DOHH2 (cell line): ENCODE measurements around the gene CEP63.

Experiments
- H3F3A ChIP-seq: fragments of 200-600 bp; sonication (generic), shearing (Covaris generic); 2 replicates; pipeline ENCODE4 v1.6.0; 2016; ENCODE audit warnings: antibody characterized with exemption, mild to moderate bottlenecking; ENCODE audit not compliant: control insufficient read depth, insufficient read depth
- H3K27ac ChIP-seq: fragments of 200-600 bp; sonication (generic); 2 replicates; pipeline ENCODE4 v1.5.1; 2014; ENCODE audit warnings: low read depth, mild to moderate bottlenecking, low read length, moderate library complexity
- H3K27me3 ChIP-seq: fragments of 200-600 bp; sonication (generic); 2 replicates; pipeline ENCODE4 v1.6.1; 2014; ENCODE audit warnings: mild to moderate bottlenecking, low read length, mixed read lengths; ENCODE audit not compliant: control insufficient read depth
- H3K36me3 ChIP-seq: fragments of 200-600 bp; sonication (generic); 2 replicates; pipeline ENCODE4 v1.6.1; 2014; ENCODE audit warnings: mild to moderate bottlenecking, low read length, moderate library complexity, mixed read lengths; ENCODE audit not compliant: control insufficient read depth
- H3K4me1 ChIP-seq: fragments of 200-600 bp; sonication (generic); 2 replicates; pipeline ENCODE4 v1.6.1; 2014; ENCODE audit warnings: mild to moderate bottlenecking, low read length, mixed read lengths; ENCODE audit not compliant: control insufficient read depth
- H3K4me2 ChIP-seq: fragments of 200-600 bp; sonication (generic); 2 replicates; pipeline ENCODE4 v1.6.0; 2014; ENCODE audit warnings: mild to moderate bottlenecking, low read length, moderate library complexity
- H3K4me3 ChIP-seq: fragments of 200-600 bp; sonication (generic); 2 replicates; pipeline ENCODE4 v1.5.1; 2014; ENCODE audit warnings: mild to moderate bottlenecking, low read length, mixed read lengths
- H3K79me2 ChIP-seq: fragments of 200-600 bp; sonication (generic); 2 replicates; pipeline ENCODE4 v1.6.1; 2014; ENCODE audit warnings: mild to moderate bottlenecking, low read length, mixed read lengths; ENCODE audit not compliant: control insufficient read depth
- H3K9me2 ChIP-seq: fragments of 200-600 bp; sonication (generic); replicated peaks from 2 replicates; pipeline ENCODE4 v1.6.1; 2014; ENCODE audit warnings: mild to moderate bottlenecking, low read length, mixed read lengths; ENCODE audit not compliant: control insufficient read depth
- H3K9me3 ChIP-seq: fragments of 200-600 bp; sonication (generic); 2 replicates; pipeline ENCODE4 v1.6.1; 2014; ENCODE audit warnings: antibody characterized with exemption, low read length, mixed read lengths; ENCODE audit not compliant: control insufficient read depth, insufficient read depth
- H4K20me1 ChIP-seq: fragments of 200-600 bp; sonication (generic); 2 replicates; pipeline ENCODE4 v1.6.0; 2014; ENCODE audit warnings: low read depth, mild to moderate bottlenecking, antibody characterized with exemption, low read length, moderate library complexity; ENCODE audit not compliant: control insufficient read depth, insufficient read depth
- CTCF ChIP-seq: fragments of 200-600 bp; sonication (generic); IDR thresholded peaks from one replicate; pipeline ENCODE4 v1.5.1; 2014; ENCODE audit warnings: antibody characterized with exemption, mild to moderate bottlenecking, low read depth, low read length; ENCODE audit not compliant: poor library complexity, severe bottlenecking
- EZH2phosphoT487 ChIP-seq: fragments of 200-600 bp; sonication (generic); IDR thresholded peaks from 2 replicates; pipeline ENCODE4 v1.6.1; 2017; ENCODE audit warnings: borderline replicate concordance, mild to moderate bottlenecking, antibody characterized with exemption, low read length, moderate library complexity, mixed read lengths

CEP63 gene

GRCh38 chr3:134464689-134465365 lies 21.0 kb upstream of the CEP63 start:
- TF ChIP-seq CTCF (no peak), EZH2phosphoT487 (no peak)
- Histone ChIP-seq H3K4me3 (no peak overlapping the region), H3K9me2 (no peaks in the 10 kb centered on the region), H3K9me3 (no peaks in the 10 kb centered on the region), H3K79me2 (no peaks in the 10 kb centered on the region), H3K27ac (no peak overlapping the region), H3K4me1 (no peaks in the 10 kb centered on the region), H4K20me1 (no peaks in the 10 kb centered on the region), H3K27me3 (peaks cover 11% of the 10 kb centered on the region), H3K36me3 (no peaks in the 10 kb centered on the region), H3F3A (no peaks in the 10 kb centered on the region), H3K4me2 (no peak overlapping the region)

GRCh38 chr3:134466331-134466730 lies 19.5 kb upstream of the CEP63 start:
- Histone ChIP-seq H3K4me1 (no peaks in the 10 kb centered on the region), H4K20me1 (no peaks in the 10 kb centered on the region), H3K4me2 (no peak overlapping the region), H3F3A (no peaks in the 10 kb centered on the region), H3K27me3 (peaks cover 7% of the 10 kb centered on the region), H3K27ac (no peak overlapping the region), H3K9me2 (no peaks in the 10 kb centered on the region), H3K79me2 (no peaks in the 10 kb centered on the region), H3K4me3 (no peak overlapping the region), H3K9me3 (no peaks in the 10 kb centered on the region), H3K36me3 (no peaks in the 10 kb centered on the region)
- TF ChIP-seq CTCF, result no peak
- TF ChIP-seq EZH2phosphoT487, result no peak

- H3K27ac ChIP-seq, result no peak overlapping the region
- H3K4me2 ChIP-seq, result no peak overlapping the region
- H3K4me1 ChIP-seq, result no peaks in the 10 kb centered on the region
- H4K20me1 ChIP-seq, result no peaks in the 10 kb centered on the region
- no peaks in the 10 kb centered on the region for H3K79me2 ChIP-seq
- H3K36me3 ChIP-seq, result no peaks in the 10 kb centered on the region
- no peak for TF ChIP-seq CTCF
- no peak for TF ChIP-seq EZH2phosphoT487
- H3F3A ChIP-seq, result no peaks in the 10 kb centered on the region
- no peaks in the 10 kb centered on the region for H3K9me3 ChIP-seq
- no peak overlapping the region for H3K4me3 ChIP-seq
- H3K27me3 ChIP-seq, result no peaks in the 10 kb centered on the region
- no peaks in the 10 kb centered on the region for H3K9me2 ChIP-seq
Measured at GRCh38 chr3:134468519-134468918, 17.3 kb upstream of the CEP63 start.
